KOPT-K1 (cell line): Measurements from ENCODE around the gene PLRG1.

Source experiments
- H3K27ac ChIP-seq: fragments of 200-600 bp; sonication (generic); 2 replicates; pipeline ENCODE4 v1.5.1; 2016; ENCODE audit warnings: antibody characterized with exemption, mild to moderate bottlenecking, low read depth, low read length; ENCODE audit not compliant: poor library complexity, severe bottlenecking
- H3K36me3 ChIP-seq: fragments of 200-600 bp; sonication (generic); 2 replicates; pipeline ENCODE4 v1.5.1; 2017; ENCODE audit warnings: antibody characterized with exemption, mild to moderate bottlenecking, low read length, moderate library complexity; ENCODE audit not compliant: insufficient read depth
- H3K9me3 ChIP-seq: fragments of 200-600 bp; sonication (generic); 2 replicates; pipeline ENCODE4 v1.5.1; 2017; ENCODE audit warnings: antibody characterized with exemption, low read length, mild to moderate bottlenecking; ENCODE audit not compliant: insufficient read depth, poor library complexity, severe bottlenecking

PLRG1 gene

DNA sequence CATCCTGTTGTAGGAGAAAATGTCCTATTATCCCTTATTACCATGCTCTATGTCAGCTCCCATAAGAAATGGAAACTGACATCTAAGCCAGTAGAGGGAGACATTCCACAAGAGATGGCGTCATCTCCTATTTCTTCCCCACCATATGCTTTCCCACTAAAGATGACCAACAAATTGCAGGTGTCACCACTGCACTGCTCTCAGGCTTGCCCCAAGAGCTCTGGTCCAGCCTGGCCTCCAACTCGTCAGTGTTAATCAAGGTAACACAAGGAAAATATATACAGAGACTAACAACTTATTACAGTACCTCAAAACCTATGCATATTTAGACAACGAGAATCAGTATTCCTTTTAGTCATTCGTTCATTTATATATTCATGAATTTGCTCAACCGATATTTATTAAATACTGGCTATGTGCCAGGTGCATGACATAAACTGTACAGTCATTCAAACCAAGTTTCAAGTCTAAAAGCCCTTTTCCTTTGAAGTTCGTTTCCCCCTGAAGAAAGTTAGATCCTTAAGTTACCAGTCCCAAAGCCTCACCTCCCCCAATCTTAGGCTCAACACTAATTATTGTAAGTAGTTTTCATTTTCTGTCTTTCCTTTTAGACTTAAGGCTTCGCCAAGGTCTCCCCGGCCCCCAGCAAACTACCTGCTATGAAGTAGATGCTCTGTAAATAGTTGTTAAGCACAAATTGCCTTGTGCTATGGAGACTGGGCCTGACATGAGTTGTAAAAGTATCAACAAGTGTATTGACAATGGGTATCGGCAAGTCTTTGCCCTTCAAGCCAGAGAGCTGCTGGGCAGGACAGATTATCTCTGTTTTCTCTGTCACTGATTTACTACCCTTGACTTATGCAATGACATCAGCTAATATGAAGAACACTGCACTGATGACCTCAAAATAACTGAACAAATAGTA is 9.6 kb upstream of the PLRG1 start:
- Histone ChIP-seq H3K27ac (no peak overlapping the region), H3K9me3 (no peaks in the 10 kb centered on the region), H3K36me3 (no peaks in the 10 kb centered on the region)

DNA sequence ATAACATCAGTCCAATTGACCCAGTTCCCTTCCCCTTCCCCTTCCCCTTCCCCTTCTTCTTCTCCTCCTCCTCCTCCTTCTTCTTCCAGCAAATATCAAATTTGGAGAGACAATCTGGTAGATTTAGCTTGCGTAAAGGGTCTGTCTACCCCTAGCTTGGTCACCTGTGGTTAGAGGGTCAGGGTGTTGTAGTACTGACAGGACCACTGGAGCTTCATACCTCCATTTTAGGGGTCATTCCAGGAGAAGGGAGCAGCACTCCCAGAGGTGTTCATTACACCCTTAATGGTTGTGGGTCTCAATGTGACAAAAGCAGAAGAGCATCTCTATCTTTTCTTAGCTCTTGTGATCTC is 8.9 kb upstream of the PLRG1 start:
- H3K36me3 ChIP-seq, result no peaks in the 10 kb centered on the region
- no peaks in the 10 kb centered on the region for H3K9me3 ChIP-seq
- H3K27ac ChIP-seq, result no peak overlapping the region

DNA sequence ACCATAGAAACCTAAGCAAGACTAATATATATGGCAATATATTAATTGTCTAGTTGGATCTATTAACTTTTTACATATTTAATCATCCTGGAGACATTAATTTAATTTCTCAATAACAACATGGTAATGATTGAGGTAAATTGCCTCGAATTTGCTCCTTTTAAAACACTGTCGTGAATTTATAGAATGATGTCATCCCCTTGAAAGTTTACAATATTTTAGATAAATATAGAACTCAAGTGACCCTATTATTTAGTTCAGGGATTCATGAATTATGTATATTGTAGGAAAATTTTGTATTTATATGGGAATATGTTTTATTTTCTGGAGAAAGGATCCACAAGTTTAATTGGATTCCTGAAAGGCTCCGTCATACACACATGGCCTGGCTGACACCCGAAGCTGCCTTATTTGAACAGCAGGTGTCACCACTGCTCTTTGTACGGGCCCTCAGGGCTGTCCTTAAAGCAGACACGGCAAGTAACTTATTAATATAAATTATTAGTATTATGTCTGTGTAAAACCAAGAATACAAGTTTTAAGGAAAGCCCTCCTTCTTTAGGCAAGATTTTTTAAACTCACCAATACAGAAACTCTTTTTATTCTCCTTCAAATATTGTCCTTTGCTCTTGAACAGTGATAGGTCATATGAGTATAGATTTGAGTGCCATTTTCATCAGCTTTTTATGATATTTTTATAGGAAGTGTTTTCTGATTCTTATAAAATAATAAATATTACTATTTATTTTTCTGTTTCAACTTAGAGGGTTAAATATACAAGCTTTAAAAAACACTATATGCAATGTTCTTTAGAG is 1.9 kb upstream of the PLRG1 start:
- H3K27ac ChIP-seq, result no peak overlapping the region
- peaks cover 9% of the 10 kb centered on the region for H3K36me3 ChIP-seq
- no peaks in the 10 kb centered on the region for H3K9me3 ChIP-seq

DNA sequence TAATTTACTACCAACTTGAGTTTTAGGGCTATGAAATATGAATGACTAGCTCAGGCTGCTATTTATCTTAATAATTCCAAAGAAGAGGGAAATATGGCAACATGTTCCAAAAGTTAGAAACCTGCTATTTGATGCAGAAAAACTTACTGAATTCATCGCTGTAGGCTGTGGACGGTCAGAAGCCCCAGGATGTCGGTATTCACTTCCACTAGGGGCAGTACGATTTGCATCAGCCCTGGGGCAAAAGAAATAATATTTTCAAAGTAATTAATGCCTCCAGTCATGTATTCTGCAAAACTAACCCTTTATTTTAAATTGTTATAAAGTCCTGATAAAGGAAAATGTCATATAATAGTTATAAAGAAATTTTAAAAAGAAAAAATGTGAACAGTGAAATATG is 4.5 kb downstream of the PLRG1 start:
- peaks cover 73% of the 10 kb centered on the region for H3K36me3 ChIP-seq
- no peak overlapping the region for H3K27ac ChIP-seq
- H3K9me3 ChIP-seq, result no peaks in the 10 kb centered on the region

DNA sequence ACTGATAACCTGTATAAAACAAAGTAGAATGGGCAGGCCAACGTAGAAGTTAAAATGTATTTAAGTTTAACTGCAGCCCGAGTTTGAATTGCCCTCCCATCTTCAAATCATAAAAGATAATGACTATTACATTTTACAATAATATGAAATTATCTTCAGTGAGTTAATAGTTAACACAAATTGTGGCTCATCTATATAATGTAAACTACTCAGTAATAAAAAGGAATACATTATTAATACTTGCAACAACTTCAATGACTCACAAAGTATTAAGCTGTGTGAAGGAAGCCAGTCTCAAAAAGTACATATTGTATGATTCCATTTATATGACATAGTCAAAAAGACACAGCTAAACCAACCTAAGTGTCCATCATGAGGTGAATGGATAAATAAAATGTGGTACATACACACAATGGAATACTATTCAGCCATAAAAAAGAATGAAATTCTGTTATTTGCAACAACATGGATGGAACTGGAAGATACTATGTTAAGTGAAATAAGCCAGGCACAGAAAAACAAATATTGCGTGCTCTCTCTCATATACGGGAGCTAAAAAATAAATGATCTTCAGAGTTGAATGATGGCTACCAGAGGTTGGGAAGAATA is 7.8 kb downstream of the PLRG1 start:
- H3K9me3 ChIP-seq, result no peaks in the 10 kb centered on the region
- H3K36me3 ChIP-seq, result peaks cover 100% of the 10 kb centered on the region
- no peak overlapping the region for H3K27ac ChIP-seq

DNA sequence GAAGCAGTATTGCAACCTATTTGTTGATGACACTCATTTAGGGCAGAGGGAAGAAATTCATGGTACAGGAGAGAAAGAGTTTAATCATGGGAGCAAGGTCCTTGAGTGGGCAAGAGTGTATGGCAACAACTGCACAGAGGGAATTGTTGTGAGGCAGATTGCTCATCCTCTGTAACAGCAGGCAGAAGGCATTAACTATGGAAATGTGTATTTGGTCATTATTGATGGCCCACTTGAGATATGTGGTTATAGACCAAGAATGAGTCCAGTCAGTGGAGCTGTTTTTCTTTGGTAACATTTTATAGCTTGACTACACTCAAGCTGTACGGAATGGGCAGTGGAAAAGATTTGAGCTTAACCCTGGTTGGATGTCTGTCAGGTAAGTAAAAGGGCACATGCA is 15.9 kb downstream of the PLRG1 start:
- H3K9me3 ChIP-seq, result no peaks in the 10 kb centered on the region
- no peak overlapping the region for H3K27ac ChIP-seq
- peaks cover 39% of the 10 kb centered on the region for H3K36me3 ChIP-seq

DNA sequence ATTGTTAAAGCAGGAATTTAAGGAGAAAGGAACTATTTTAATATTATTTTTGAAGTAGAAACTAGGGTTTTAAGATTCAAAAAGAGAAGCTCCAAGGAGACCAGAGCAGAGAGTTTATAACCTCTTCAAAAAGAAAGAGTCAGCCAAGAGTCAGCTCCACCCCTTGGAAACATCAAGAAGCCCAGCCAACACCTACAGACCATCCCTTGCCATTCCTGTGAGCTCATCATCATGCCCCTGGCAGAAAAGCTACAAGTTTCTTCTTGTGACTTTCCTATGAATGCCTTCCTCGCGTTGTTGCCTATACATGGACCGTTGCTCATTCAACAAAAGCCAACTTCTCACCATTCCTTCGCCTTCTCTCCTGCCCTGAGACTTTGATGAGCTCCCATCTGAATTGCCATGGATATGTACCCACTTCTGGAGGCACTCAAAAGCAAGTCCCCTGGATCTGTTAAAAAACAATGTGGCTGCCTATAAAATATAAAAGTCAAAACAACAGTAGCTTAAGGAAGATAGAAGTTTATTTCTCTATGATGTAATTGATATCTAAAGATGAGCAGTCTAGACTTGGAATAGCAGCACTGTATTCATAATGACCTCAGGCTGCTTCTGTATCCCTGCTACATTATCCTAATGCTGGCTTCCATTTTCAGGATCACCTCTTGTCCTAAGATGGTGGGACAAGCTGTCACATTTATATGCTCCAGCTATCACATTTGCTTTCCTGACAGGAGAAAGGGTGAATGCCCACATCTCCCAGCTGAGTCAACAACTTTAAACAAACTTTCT is 20.3 kb downstream of the PLRG1 start:
- H3K9me3 ChIP-seq, result no peaks in the 10 kb centered on the region
- H3K27ac ChIP-seq, result no peak overlapping the region
- H3K36me3 ChIP-seq, result no peaks in the 10 kb centered on the region

DNA sequence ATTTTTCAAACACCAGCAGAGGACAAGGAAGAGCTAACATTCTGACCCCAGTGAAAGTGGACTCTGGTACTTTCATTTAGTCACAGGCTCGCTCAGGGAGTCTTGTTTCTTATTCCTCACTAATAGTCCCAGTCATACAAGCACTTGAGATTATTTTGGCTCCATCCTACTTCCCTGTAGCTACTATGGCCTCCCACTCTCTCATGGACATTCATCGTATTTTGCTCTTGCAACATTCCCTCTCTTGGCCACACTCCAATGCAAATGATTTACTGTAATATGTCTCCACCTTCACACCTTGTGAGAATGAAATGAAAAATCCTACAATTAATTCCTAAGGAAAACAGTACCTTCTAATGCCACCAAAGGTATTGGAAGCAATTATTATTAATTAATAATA is 21.3 kb downstream of the PLRG1 start:
- no peaks in the 10 kb centered on the region for H3K9me3 ChIP-seq
- H3K36me3 ChIP-seq, result no peaks in the 10 kb centered on the region
- no peak overlapping the region for H3K27ac ChIP-seq

DNA sequence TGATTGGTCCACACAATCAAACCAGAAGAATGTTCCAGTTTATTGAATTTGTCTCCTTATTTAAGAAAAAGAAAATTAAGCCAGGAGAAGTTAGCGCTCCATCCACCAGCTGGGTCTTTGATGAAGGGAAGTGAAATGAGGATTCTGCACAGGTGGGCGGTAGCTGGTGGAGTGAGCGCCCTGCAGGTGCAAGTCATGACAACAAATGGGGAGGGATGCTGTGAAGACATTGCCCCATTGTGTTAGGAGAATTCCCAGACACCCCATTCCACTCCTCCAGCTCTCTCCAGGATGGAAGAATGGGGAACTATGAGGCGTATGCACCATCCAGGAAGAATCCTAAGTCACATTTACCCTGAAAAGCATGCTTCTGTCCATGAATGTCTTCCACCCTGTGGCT is 22.9 kb downstream of the PLRG1 start:
- Histone ChIP-seq H3K9me3 (no peaks in the 10 kb centered on the region), H3K27ac (no peak overlapping the region), H3K36me3 (no peaks in the 10 kb centered on the region)

DNA sequence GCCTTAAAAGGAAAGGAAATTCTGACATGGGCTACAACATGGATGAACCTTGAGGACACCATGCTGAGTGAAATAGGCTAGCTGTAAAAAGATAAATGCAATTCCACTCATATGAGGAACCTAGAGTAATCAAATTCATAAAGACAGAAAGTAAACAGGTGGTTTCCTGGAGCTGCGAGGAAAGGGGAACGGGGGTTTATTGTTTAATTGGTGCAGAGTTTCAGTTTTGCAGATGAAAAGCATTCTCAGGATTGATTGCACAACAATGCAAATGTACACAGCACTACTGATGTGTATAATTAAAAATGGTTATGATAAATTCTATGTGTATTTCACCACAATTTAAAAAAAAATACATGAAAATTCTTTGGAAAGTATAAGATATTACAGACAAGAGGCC is 24.0 kb downstream of the PLRG1 start:
- Histone ChIP-seq H3K36me3 (no peaks in the 10 kb centered on the region), H3K27ac (no peak overlapping the region), H3K9me3 (no peaks in the 10 kb centered on the region)

DNA sequence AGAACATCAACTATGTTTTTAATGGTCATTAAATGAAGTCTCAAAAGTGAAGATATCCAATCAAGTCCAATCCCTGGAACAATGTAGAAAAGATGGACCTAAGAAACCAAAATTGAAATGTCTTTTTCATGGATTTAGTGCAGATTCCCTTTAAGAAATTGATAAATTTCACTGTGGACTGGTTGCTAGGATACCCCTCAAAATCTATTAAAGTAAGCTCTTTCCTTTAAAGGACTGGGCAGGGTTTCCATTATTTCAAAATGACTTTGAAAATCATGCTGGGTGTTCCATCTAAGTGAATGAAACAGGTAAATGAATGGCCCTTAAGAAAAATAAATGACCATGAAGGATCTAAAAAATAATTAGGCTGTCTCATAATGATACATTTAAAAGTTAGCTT is 28.6 kb downstream of the PLRG1 start:
- no peak overlapping the region for H3K27ac ChIP-seq
- no peaks in the 10 kb centered on the region for H3K9me3 ChIP-seq
- no peaks in the 10 kb centered on the region for H3K36me3 ChIP-seq

DNA sequence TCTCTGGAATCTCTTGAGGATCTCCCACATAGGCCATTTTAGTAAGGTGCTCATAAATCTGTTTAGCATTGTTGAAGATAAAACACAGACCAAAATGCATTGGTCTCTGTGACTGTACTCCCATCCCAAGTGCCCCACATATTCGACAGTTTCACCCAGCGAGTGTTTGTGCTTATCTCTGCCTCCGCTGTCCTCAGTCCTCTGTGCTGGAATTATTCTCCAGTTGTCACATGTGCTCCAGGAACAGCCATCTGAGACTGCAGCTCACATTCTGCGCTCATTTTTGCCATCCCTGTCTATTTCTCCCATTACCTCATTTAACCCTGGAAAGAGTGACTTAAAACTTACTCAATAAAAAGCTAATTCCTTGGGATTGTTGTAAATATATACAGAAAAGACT is 31.0 kb downstream of the PLRG1 start:
- Histone ChIP-seq H3K27ac (no peak overlapping the region), H3K9me3 (no peaks in the 10 kb centered on the region), H3K36me3 (no peaks in the 10 kb centered on the region)

DNA sequence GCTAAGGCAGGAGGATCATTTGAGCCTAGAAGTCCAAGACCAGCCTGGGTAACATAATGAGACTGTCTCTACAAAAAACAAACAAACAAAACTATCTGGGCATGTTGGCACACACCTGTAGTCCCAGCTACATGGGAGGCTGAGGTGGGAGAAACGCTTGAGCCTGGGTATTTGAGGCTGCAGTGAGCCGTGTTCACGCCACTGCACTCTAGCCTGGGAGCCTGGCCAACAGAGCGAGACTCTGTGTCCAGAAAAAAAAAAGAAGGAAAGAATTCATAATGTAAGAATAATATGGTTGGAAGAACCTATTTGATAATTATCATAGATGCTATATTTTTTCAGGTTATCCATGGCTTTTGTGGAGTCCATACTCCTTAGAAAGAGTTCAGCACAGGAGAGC is 32.6 kb downstream of the PLRG1 start:
- Histone ChIP-seq H3K9me3 (no peaks in the 10 kb centered on the region), H3K27ac (no peak overlapping the region), H3K36me3 (no peaks in the 10 kb centered on the region)

DNA sequence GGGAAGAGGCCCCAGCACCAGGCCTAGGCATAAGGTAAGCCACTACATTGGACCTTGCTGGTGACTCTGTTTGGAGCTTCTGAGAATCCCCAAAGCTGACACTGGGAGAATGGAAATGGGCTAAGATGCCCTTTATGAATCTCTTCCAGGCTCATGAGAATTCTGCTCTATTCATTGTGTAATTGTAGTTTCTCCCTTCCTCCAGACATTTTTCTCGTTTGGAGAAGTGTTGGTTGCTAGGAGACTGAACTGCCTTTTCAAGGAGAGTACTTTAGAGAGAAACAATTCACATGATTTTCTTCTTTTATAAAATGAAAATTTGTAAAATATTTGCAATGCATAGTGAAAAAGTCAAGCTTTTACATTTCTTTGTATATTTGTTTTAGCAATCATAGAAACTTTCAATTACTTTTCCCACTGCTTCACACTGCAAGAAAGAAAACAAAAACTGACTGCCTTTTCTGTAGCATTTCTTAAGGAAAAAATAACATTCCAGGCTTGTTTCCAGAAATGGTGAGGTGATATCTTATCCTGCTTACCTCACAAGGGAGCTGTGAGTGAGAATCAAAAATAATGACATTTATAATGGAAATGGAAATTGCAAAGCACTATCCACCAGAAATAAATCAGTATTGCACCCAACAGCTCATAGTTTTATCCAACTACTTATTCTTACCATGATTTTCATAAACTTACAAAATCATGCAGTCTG is 33.7 kb downstream of the PLRG1 start:
- no peaks in the 10 kb centered on the region for H3K36me3 ChIP-seq
- H3K9me3 ChIP-seq, result no peaks in the 10 kb centered on the region
- no peak overlapping the region for H3K27ac ChIP-seq
